NT2/D1 (cell line): ENCODE data around the gene LRTM2.

Experiments used
- SUZ12 ChIP-seq: IDR thresholded peaks from 2 replicates; pipeline ENCODE4 v1.6.1; 2011; ENCODE audit not compliant: insufficient read length, insufficient read depth; ENCODE audit errors: extremely low read depth
- ZNF274 ChIP-seq: IDR thresholded peaks from 2 replicates; pipeline ENCODE4 v1.6.1; 2011; ENCODE audit warnings: mild to moderate bottlenecking, low read depth, low read length

DNA sequence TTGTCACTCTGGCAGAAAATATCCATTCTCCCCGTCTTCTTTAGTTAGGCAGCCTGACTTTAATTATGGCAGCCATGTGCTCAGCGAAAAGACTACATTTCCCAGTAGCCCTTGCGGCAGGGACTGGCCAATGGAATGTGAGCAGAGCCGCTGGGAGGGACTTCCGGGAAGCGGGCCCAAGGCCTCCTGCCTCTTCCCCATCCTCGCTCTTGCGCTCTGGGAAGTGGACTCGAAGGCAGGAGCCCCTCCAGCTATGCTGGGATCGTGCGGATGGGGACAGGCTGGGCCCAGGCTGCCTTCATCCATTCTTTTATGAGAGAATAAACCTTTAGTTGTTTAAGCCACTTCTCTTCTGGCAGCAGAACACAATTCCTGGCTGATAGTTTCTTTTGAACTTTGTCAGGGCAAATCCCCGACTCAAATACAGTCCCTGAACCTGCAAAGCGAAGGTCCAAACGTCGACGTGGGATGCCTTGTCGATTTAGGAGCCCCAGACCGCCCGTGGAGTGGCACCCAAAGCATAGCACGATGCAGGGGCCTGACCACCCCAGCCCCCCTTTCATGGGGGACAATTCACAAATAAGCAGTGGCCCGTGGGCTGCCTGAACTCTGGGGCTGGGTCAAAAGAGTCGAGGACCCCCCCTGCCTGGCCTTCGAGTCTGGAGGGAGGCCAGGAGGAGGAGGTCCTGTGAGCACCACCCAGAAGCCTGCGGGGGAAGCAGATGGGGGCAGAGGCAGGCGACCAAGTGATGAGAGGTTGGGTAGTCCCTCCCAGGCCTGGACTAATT is 15.6 kb upstream of the LRTM2 start:
- TF ChIP-seq ZNF274 = no peak
- TF ChIP-seq SUZ12 = no peak
